Measurements from ENCODE around the gene SUSD1. TPM values are rescaled to one million over a fixed set of nuclear protein-coding genes. Genes with fewer than 3 reads are reported as not detected.

The SUSD1 gene
- polyA plus RNA-seq, 2 donors: 1.2 to 1.8 TPM

- peaks cover 0 to 7% of the 10 kb centered on the region in 2 donors for H3K4me1 ChIP-seq (ENCODE audit: control insufficient read depth in 2 of 2, insufficient read depth in 2 of 2, low read length in 1 of 2)
Observed at GRCh38 chr9:112051812-112052211, 123.3 kb downstream of the SUSD1 start.

GRCh38 chr9:112050544-112051475 is 124.3 kb downstream of the SUSD1 start:
- H3K9me3 ChIP-seq (ENCODE audit: control insufficient read depth in 2 of 2, insufficient read depth in 1 of 2, low read depth in 1 of 2, low read length in 1 of 2): no peaks in the 10 kb centered on the region
- peak overlapping the region in 1 of 2 donors; percentile 49 for H3K27ac ChIP-seq (ENCODE audit: low read depth in 2 of 2, low read length in 1 of 2)

More at GRCh38 chr9:112051812-112052211, 123.3 kb downstream of the SUSD1 start:
- WGBS, 2 donors: 69 to 79% methylated on average over 5 of the region's 5 CpGs
- Histone ChIP-seq H3K9me3 (ENCODE audit: control insufficient read depth in 2 of 2, insufficient read depth in 1 of 2, low read depth in 1 of 2, low read length in 1 of 2) (no peaks in the 10 kb centered on the region), H3K27me3 (ENCODE audit: control insufficient read depth in 1 of 2, insufficient read depth in 2 of 2, low read length in 2 of 2) (no peaks in the 10 kb centered on the region), H3K27ac (ENCODE audit: low read depth in 2 of 2, low read length in 1 of 2) (no peak overlapping the region), H3K36me3 (ENCODE audit: control insufficient read depth in 2 of 2, insufficient read depth in 2 of 2, low read length in 1 of 2) (no peaks in the 10 kb centered on the region), H3K4me3 (ENCODE audit: low read depth in 1 of 2, low read length in 2 of 2) (no peak overlapping the region)

GRCh38 chr9:112049811-112050516 is 125.1 kb downstream of the SUSD1 start:
- Histone ChIP-seq H3K27ac (ENCODE audit: low read depth in 2 of 2, low read length in 1 of 2) (no peak overlapping the region), H3K4me3 (ENCODE audit: low read depth in 1 of 2, low read length in 2 of 2) (no peak overlapping the region), H3K4me1 (ENCODE audit: control insufficient read depth in 2 of 2, insufficient read depth in 2 of 2, low read length in 1 of 2) (peaks cover 0 to 7% of the 10 kb centered on the region in 2 donors), H3K27me3 (ENCODE audit: control insufficient read depth in 1 of 2, insufficient read depth in 2 of 2, low read length in 2 of 2) (no peaks in the 10 kb centered on the region), H3K9me3 (ENCODE audit: control insufficient read depth in 2 of 2, insufficient read depth in 1 of 2, low read depth in 1 of 2, low read length in 1 of 2) (no peaks in the 10 kb centered on the region), H3K36me3 (ENCODE audit: control insufficient read depth in 2 of 2, insufficient read depth in 2 of 2, low read length in 1 of 2) (no peaks in the 10 kb centered on the region)
- 44 to 49% methylated on average over 4 of the region's 4 CpGs for WGBS, 2 donors

More at GRCh38 chr9:112050544-112051475, 124.3 kb downstream of the SUSD1 start:
- H3K4me1 ChIP-seq (ENCODE audit: control insufficient read depth in 2 of 2, insufficient read depth in 2 of 2, low read length in 1 of 2): peaks cover 0 to 7% of the 10 kb centered on the region in 2 donors
- no peaks in the 10 kb centered on the region for H3K27me3 ChIP-seq (ENCODE audit: control insufficient read depth in 1 of 2, insufficient read depth in 2 of 2, low read length in 2 of 2)
- 41 to 44% methylated on average over 7 of the region's 7 CpGs for WGBS, 2 donors
- no peak overlapping the region for H3K4me3 ChIP-seq (ENCODE audit: low read depth in 1 of 2, low read length in 2 of 2)
- no peaks in the 10 kb centered on the region for H3K36me3 ChIP-seq (ENCODE audit: control insufficient read depth in 2 of 2, insufficient read depth in 2 of 2, low read length in 1 of 2)

GRCh38 chr9:112048924-112049691 is 126.0 kb downstream of the SUSD1 start:
- H3K4me1 ChIP-seq (ENCODE audit: control insufficient read depth in 2 of 2, insufficient read depth in 2 of 2, low read length in 1 of 2): peaks cover 0 to 7% of the 10 kb centered on the region in 2 donors
- H3K27ac ChIP-seq (ENCODE audit: low read depth in 2 of 2, low read length in 1 of 2): peak overlapping the region in 1 of 2 donors; percentile 19
- H3K4me3 ChIP-seq (ENCODE audit: low read depth in 1 of 2, low read length in 2 of 2): no peak overlapping the region
- 35 to 39% methylated on average over 11 of the region's 11 CpGs for WGBS, 2 donors
- no peaks in the 10 kb centered on the region for H3K36me3 ChIP-seq (ENCODE audit: control insufficient read depth in 2 of 2, insufficient read depth in 2 of 2, low read length in 1 of 2)
- H3K9me3 ChIP-seq (ENCODE audit: control insufficient read depth in 2 of 2, insufficient read depth in 1 of 2, low read depth in 1 of 2, low read length in 1 of 2): no peaks in the 10 kb centered on the region
- no peaks in the 10 kb centered on the region for H3K27me3 ChIP-seq (ENCODE audit: control insufficient read depth in 1 of 2, insufficient read depth in 2 of 2, low read length in 2 of 2)

GRCh38 chr9:112047538-112048066 is 127.5 kb downstream of the SUSD1 start:
- Histone ChIP-seq H3K4me3 (ENCODE audit: low read depth in 1 of 2, low read length in 2 of 2) (no peak overlapping the region), H3K9me3 (ENCODE audit: control insufficient read depth in 2 of 2, insufficient read depth in 1 of 2, low read depth in 1 of 2, low read length in 1 of 2) (no peaks in the 10 kb centered on the region), H3K27ac (ENCODE audit: low read depth in 2 of 2, low read length in 1 of 2) (no peak overlapping the region), H3K4me1 (ENCODE audit: control insufficient read depth in 2 of 2, insufficient read depth in 2 of 2, low read length in 1 of 2) (peaks cover 0 to 7% of the 10 kb centered on the region in 2 donors), H3K27me3 (ENCODE audit: control insufficient read depth in 1 of 2, insufficient read depth in 2 of 2, low read length in 2 of 2) (no peaks in the 10 kb centered on the region), H3K36me3 (ENCODE audit: control insufficient read depth in 2 of 2, insufficient read depth in 2 of 2, low read length in 1 of 2) (no peaks in the 10 kb centered on the region)

GRCh38 chr9:112046181-112046580 is 128.9 kb downstream of the SUSD1 start:
- peaks cover 4 to 7% of the 10 kb centered on the region in 2 donors for H3K4me1 ChIP-seq (ENCODE audit: control insufficient read depth in 2 of 2, insufficient read depth in 2 of 2, low read length in 1 of 2)
- H3K36me3 ChIP-seq (ENCODE audit: control insufficient read depth in 2 of 2, insufficient read depth in 2 of 2, low read length in 1 of 2): peaks cover 0 to 4% of the 10 kb centered on the region in 2 donors
- H3K27ac ChIP-seq (ENCODE audit: low read depth in 2 of 2, low read length in 1 of 2): no peak overlapping the region
- H3K9me3 ChIP-seq (ENCODE audit: control insufficient read depth in 2 of 2, insufficient read depth in 1 of 2, low read depth in 1 of 2, low read length in 1 of 2): no peaks in the 10 kb centered on the region
- no peaks in the 10 kb centered on the region for H3K27me3 ChIP-seq (ENCODE audit: control insufficient read depth in 1 of 2, insufficient read depth in 2 of 2, low read length in 2 of 2)
- no peak overlapping the region for H3K4me3 ChIP-seq (ENCODE audit: low read depth in 1 of 2, low read length in 2 of 2)

GRCh38 chr9:112044881-112045280 is 130.2 kb downstream of the SUSD1 start:
- Histone ChIP-seq H3K4me3 (ENCODE audit: low read depth in 1 of 2, low read length in 2 of 2) (no peak overlapping the region), H3K9me3 (ENCODE audit: control insufficient read depth in 2 of 2, insufficient read depth in 1 of 2, low read depth in 1 of 2, low read length in 1 of 2) (no peaks in the 10 kb centered on the region), H3K4me1 (ENCODE audit: control insufficient read depth in 2 of 2, insufficient read depth in 2 of 2, low read length in 1 of 2) (peaks cover 2 to 4% of the 10 kb centered on the region in 2 donors), H3K27ac (ENCODE audit: low read depth in 2 of 2, low read length in 1 of 2) (no peak overlapping the region), H3K27me3 (ENCODE audit: control insufficient read depth in 1 of 2, insufficient read depth in 2 of 2, low read length in 2 of 2) (no peaks in the 10 kb centered on the region), H3K36me3 (ENCODE audit: control insufficient read depth in 2 of 2, insufficient read depth in 2 of 2, low read length in 1 of 2) (peaks cover 0 to 5% of the 10 kb centered on the region in 2 donors)
- WGBS, 2 donors: 92 to 98% methylated on average over 4 of the region's 4 CpGs

- no peaks in the 10 kb centered on the region for H3K9me3 ChIP-seq (ENCODE audit: control insufficient read depth in 2 of 2, insufficient read depth in 1 of 2, low read depth in 1 of 2, low read length in 1 of 2)
- H3K36me3 ChIP-seq (ENCODE audit: control insufficient read depth in 2 of 2, insufficient read depth in 2 of 2, low read length in 1 of 2): peaks cover 0 to 5% of the 10 kb centered on the region in 2 donors
- H3K27me3 ChIP-seq (ENCODE audit: control insufficient read depth in 1 of 2, insufficient read depth in 2 of 2, low read length in 2 of 2): no peaks in the 10 kb centered on the region
- no peak overlapping the region for H3K4me3 ChIP-seq (ENCODE audit: low read depth in 1 of 2, low read length in 2 of 2)
- no peak overlapping the region for H3K27ac ChIP-seq (ENCODE audit: low read depth in 2 of 2, low read length in 1 of 2)
- H3K4me1 ChIP-seq (ENCODE audit: control insufficient read depth in 2 of 2, insufficient read depth in 2 of 2, low read length in 1 of 2): peaks cover 0 to 4% of the 10 kb centered on the region in 2 donors
Observed at GRCh38 chr9:112044186-112044585, 130.9 kb downstream of the SUSD1 start.

- 77 to 94% methylated on average over 1 of the region's 1 CpG for WGBS, 2 donors
- peaks cover 0 to 4% of the 10 kb centered on the region in 2 donors for H3K4me1 ChIP-seq (ENCODE audit: control insufficient read depth in 2 of 2, insufficient read depth in 2 of 2, low read length in 1 of 2)
Observed at GRCh38 chr9:112043423-112043822, 131.7 kb downstream of the SUSD1 start.

More at GRCh38 chr9:112043423-112043822, 131.7 kb downstream of the SUSD1 start:
- Histone ChIP-seq H3K27me3 (ENCODE audit: control insufficient read depth in 1 of 2, insufficient read depth in 2 of 2, low read length in 2 of 2) (no peaks in the 10 kb centered on the region), H3K36me3 (ENCODE audit: control insufficient read depth in 2 of 2, insufficient read depth in 2 of 2, low read length in 1 of 2) (peaks cover 0 to 5% of the 10 kb centered on the region in 2 donors), H3K27ac (ENCODE audit: low read depth in 2 of 2, low read length in 1 of 2) (no peak overlapping the region), H3K9me3 (ENCODE audit: control insufficient read depth in 2 of 2, insufficient read depth in 1 of 2, low read depth in 1 of 2, low read length in 1 of 2) (no peaks in the 10 kb centered on the region), H3K4me3 (ENCODE audit: low read depth in 1 of 2, low read length in 2 of 2) (no peak overlapping the region)

Data from esophagus (tissue), 2 donors.